ENCODE data around the gene CIT.

- TF ChIP-seq CTCF (IDR thresholded peaks at IDR 0.05; ENCODE audit: low read length) (no peak), EZH2 (IDR thresholded peaks at IDR 0.05; ENCODE audit: borderline replicate concordance, low read length) (no peak)
These were observed 36.5 kb downstream of the CIT start for GRCh38 chr12:119840582-119840981.

All from OCI-LY1 (cell line).